Endometrial microvascular endothelial cells (primary cell): ENCODE data around the gene TBC1D14. TPM values are rescaled to one million over a fixed set of nuclear protein-coding genes. Genes with fewer than 3 reads are reported as not detected.

ENCODE experiments used
- in situ Hi-C: cut with HindIII; loops from 2 replicates; pipeline ENCODE4 v1.10.0; 2017; ENCODE audit warnings: low sequenced_read_pairs, low pct_unique_long_range_greater_than_20kb; ENCODE audit errors: inconsistent ontology term
- total RNA-seq: library from RNA; depleted of rRNA; stranded (reverse); fragments of >200 nt; gene quantifications from one replicate; pipeline ENCODE4 v1.2.3, GENCODE V29; 2015; ENCODE audit errors: inconsistent ontology term

Gene TBC1D14
- total RNA-seq, 1 donor from 2014 or later, result 14.5 TPM

GRCh38 chr4:6984612-6985425 lies 75.2 kb downstream of the TBC1D14 start:
- in situ Hi-C loops, result no loop called here

- in situ Hi-C loops, result no loop called here
Measured at GRCh38 chr4:6986072-6986780, 76.6 kb downstream of the TBC1D14 start.

GRCh38 chr4:6986781-6987587 lies 77.4 kb downstream of the TBC1D14 start:
- in situ Hi-C loops, result no loop called here

GRCh38 chr4:6987588-6987961 lies 77.9 kb downstream of the TBC1D14 start:
- in situ Hi-C loops, result no loop called here

- in situ Hi-C loops, result no loop called here
Measured at GRCh38 chr4:6988016-6988715, 78.5 kb downstream of the TBC1D14 start.

- in situ Hi-C loops, result no loop called here
Measured at GRCh38 chr4:6989331-6989923, 79.8 kb downstream of the TBC1D14 start.

GRCh38 chr4:6990661-6991060 lies 81.0 kb downstream of the TBC1D14 start:
- in situ Hi-C loops, result no loop called here

- in situ Hi-C loops, result no loop called here
Measured at GRCh38 chr4:6991249-6991648, 81.6 kb downstream of the TBC1D14 start.

- in situ Hi-C loops, result no loop called here
Measured at GRCh38 chr4:6991771-6992557, 82.3 kb downstream of the TBC1D14 start.

GRCh38 chr4:6992728-6993677 lies 83.4 kb downstream of the TBC1D14 start:
- in situ Hi-C loops, result no loop called here

- in situ Hi-C loops, result no loop called here
Measured at GRCh38 chr4:6996481-6996880, 86.9 kb downstream of the TBC1D14 start.

- in situ Hi-C loops, result no loop called here
Measured at GRCh38 chr4:6999172-7000086, 89.8 kb downstream of the TBC1D14 start.

- in situ Hi-C loops, result no loop called here
Measured at GRCh38 chr4:7000421-7001176, 91.0 kb downstream of the TBC1D14 start.

- in situ Hi-C loops, result no loop called here
Measured at GRCh38 chr4:7001271-7001670, 91.6 kb downstream of the TBC1D14 start.

GRCh38 chr4:7002336-7002735 lies 92.7 kb downstream of the TBC1D14 start:
- in situ Hi-C loops, result no loop called here
